GM23338 (cell line): Measurements from ENCODE around the gene SLC43A2. TPM values are rescaled to one million over a fixed set of nuclear protein-coding genes. Genes with fewer than 3 reads are reported as not detected.
A peak's percentile ranks its signal among the peaks of the same experiment; 100 is the strongest.

Experiments
- ATAC-seq: fragments of 200-7000 bp; cut with Tn5 transposase; 3 replicates; pipeline ENCODE4 v1.9.1; 2020
- DNase-seq: peaks from one replicate; pipeline ENCODE4 v3.0.0-alpha.2; 2015; ENCODE audit warnings: low spot score
- H2AFZ ChIP-seq: fragments of 200-600 bp; sonication (generic); 2 replicates; pipeline ENCODE4 v1.8.0; 2016; ENCODE audit warnings: antibody characterized with exemption, mild to moderate bottlenecking, moderate library complexity
- H3F3A ChIP-seq: fragments of 200-600 bp; sonication (generic); replicated peaks from 2 replicates; pipeline ENCODE4 v1.8.0; 2017; ENCODE audit warnings: antibody characterized with exemption, mixed run types, low read depth
- H3K27ac ChIP-seq: fragments of 200-600 bp; sonication (generic); 2 replicates; pipeline ENCODE4 v1.6.1; 2016; ENCODE audit warnings: low read depth
- H3K27me3 ChIP-seq: fragments of 200-600 bp; sonication (generic); 2 replicates; pipeline ENCODE4 v1.8.0; 2016; ENCODE audit warnings: mild to moderate bottlenecking, mixed run types, moderate library complexity; ENCODE audit not compliant: insufficient read depth
- H3K36me3 ChIP-seq: fragments of 200-600 bp; sonication (generic); 2 replicates; pipeline ENCODE4 v1.8.0; 2016; ENCODE audit warnings: mild to moderate bottlenecking; ENCODE audit not compliant: insufficient read depth
- H3K4me1 ChIP-seq: fragments of 200-600 bp; sonication (generic); 2 replicates; pipeline ENCODE4 v1.8.0; 2016; ENCODE audit warnings: mild to moderate bottlenecking, moderate library complexity; ENCODE audit not compliant: insufficient read depth
- H3K4me2 ChIP-seq: fragments of 200-600 bp; sonication (generic); 2 replicates; pipeline ENCODE4 v1.7.1; 2017; ENCODE audit warnings: mixed run types
- H3K4me3 ChIP-seq: fragments of 200-600 bp; sonication (generic); 2 replicates; pipeline ENCODE4 v1.6.1; 2016; ENCODE audit warnings: mixed run types
- H3K79me2 ChIP-seq: fragments of 200-600 bp; sonication (generic); replicated peaks from 2 replicates; pipeline ENCODE4 v1.8.0; 2017; ENCODE audit warnings: mild to moderate bottlenecking; ENCODE audit not compliant: insufficient read depth
- H3K9me2 ChIP-seq: fragments of 200-600 bp; sonication (generic); 2 replicates; pipeline ENCODE4 v1.8.0; 2017; ENCODE audit not compliant: insufficient read depth
- H4K20me1 ChIP-seq: fragments of 200-600 bp; sonication (generic); replicated peaks from 2 replicates; pipeline ENCODE4 v1.8.0; 2017; ENCODE audit warnings: mild to moderate bottlenecking; ENCODE audit not compliant: insufficient read depth
- H3K27ac Mint-ChIP-seq: 2 replicates; pipeline ENCODE4 v1.8.0; 2020; ENCODE audit warnings: inconsistent platforms, mild to moderate bottlenecking, moderate library complexity, mixed read lengths
- H3K27me3 Mint-ChIP-seq: 3 replicates; pipeline ENCODE4 v1.8.0; 2022; ENCODE audit warnings: low read depth, mild to moderate bottlenecking, moderate library complexity, mixed read lengths, inconsistent platforms; ENCODE audit not compliant: insufficient read depth, poor library complexity
- H3K36me3 Mint-ChIP-seq: 3 replicates; pipeline ENCODE4 v1.8.0; 2021; ENCODE audit warnings: low read depth, mild to moderate bottlenecking, inconsistent platforms, moderate library complexity, mixed read lengths
- H3K4me1 Mint-ChIP-seq: 3 replicates; pipeline ENCODE4 v1.8.0; 2020; ENCODE audit warnings: mild to moderate bottlenecking, inconsistent platforms, mixed read lengths
- H3K4me3 Mint-ChIP-seq: 3 replicates; pipeline ENCODE4 v1.8.0; 2021; ENCODE audit warnings: moderate library complexity, mild to moderate bottlenecking, inconsistent platforms, mixed read lengths
- H3K9me3 Mint-ChIP-seq: 3 replicates; pipeline ENCODE4 v1.8.0; 2020; ENCODE audit warnings: moderate library complexity, mild to moderate bottlenecking, inconsistent platforms, mixed read lengths
- CREB1 ChIP-seq: fragments of 250-450 bp; sonication (Bioruptor Pico); IDR thresholded peaks from 2 replicates; pipeline ENCODE4 v1.5.0; 2020; ENCODE audit warnings: low read depth, mild to moderate bottlenecking, moderate library complexity
- EZH2 ChIP-seq: fragments of 200-600 bp; sonication (generic); IDR thresholded peaks from one replicate; pipeline ENCODE4 v1.8.0; 2017; ENCODE audit warnings: antibody characterized with exemption, mild to moderate bottlenecking, low read depth; ENCODE audit not compliant: unreplicated experiment
- JUNB ChIP-seq: IDR thresholded peaks from one replicate; pipeline ENCODE4 v1.6.1; 2016; ENCODE audit warnings: antibody characterized with exemption; ENCODE audit not compliant: unreplicated experiment
- NANOG ChIP-seq: IDR thresholded peaks from 2 replicates; pipeline ENCODE4 v1.6.1; 2016; ENCODE audit warnings: antibody characterized with exemption, borderline replicate concordance
- ZNF114 ChIP-seq: fragments of 250-450 bp; sonication (Bioruptor Pico); IDR thresholded peaks from 2 replicates; pipeline ENCODE4 v1.5.0; 2020; ENCODE audit warnings: mild to moderate bottlenecking, moderate library complexity
- polyA plus RNA-seq: library from polyadenylated mRNA; unstranded; fragments of >200 nt; fragmentation: Nextera tagmentation; extraction: Ambion mirVana; gene quantifications from 2 replicates; pipeline ENCODE4 v1.2.1, GENCODE V29; 2016
- total RNA-seq: library from RNA; depleted of rRNA; stranded (reverse); fragments of >200 nt; shearing (Covaris generic); gene quantifications from 2 replicates; pipeline ENCODE4 v1.2.3, GENCODE V29; 2014
- TF ChIP-seq, protein P1 (sequence below): IDR thresholded peaks from one replicate; pipeline ENCODE4 v1.6.1; 2018; ENCODE audit warnings: antibody characterized with exemption; ENCODE audit not compliant: unreplicated experiment
- TF ChIP-seq, protein P2 (sequence below): IDR thresholded peaks from 2 replicates; pipeline ENCODE4 v1.6.1; 2016; ENCODE audit warnings: antibody characterized with exemption

Gene SLC43A2
- total and polyA plus RNA-seq, 2 experiments from 2014 or later, result 2.2 to 9.8 TPM

DNA sequence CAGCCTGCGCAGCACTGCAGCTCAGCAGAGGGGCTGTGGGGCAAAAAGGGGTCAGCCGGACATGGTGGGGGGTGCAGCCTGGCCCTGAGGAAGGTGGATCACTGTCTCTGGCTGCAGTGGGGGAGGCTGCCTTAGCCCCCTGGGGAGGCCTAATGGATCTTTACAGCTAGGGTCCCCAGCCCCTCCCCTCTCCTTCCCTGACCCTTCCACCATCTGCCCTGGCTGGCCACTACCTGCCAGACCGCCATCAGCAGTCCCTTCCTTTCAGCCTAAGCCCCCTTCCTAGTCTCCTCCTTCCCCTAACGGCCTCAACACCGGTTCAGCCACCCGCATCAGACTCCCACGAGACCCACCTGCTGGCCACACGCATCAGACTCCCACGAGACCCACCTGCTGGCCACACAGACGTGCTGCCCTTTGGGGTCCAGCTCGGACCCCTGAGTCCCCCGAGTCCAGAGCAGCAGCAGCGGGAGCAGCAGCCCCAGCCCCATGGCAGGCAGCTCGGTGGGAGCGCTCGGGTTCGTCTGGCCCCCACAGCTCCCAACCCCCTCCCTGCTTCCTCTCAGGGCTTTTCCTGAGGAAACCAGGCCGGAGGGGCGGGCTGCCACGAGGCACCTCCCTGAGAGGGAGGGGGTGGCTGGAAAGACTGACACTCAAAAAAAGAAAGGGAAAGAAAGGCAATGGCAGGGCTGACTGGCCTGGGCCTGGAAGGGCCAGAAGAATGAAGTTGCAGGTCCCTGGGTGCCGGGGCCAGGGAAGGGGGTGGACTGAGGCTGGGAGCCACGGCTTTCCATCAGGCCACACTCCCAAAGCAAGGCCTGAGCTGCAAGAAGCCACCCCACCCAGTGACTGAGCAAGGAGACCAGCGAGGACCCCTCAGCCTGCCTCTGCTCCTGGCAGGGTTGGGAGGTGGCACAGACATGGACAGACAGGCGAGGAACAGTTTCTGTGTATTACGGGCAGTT lies 16.9 kb upstream of the SLC43A2 start, which contains the start of gene SCARF1:
Gene SCARF1 (minus strand): TSS at position 526 of the 965 bp plus-strand sequence. CDS start 35 bp downstream, at position 491.
- Histone ChIP-seq H3K9me2 (peaks cover 3% of the 10 kb centered on the region; the same call in 1 of the 2 replicates), H3K4me1 (peaks cover 24% of the 10 kb centered on the region), H3K4me3 (0 out of 2 replicates have a peak within 1 kb of the TSS, but pooled peaks have one; percentile 17), H3K4me2 (peak within 1 kb of the TSS; percentile 51), H3K27me3 (peaks cover 6% of the 10 kb centered on the region), H4K20me1 (no peaks in the 10 kb centered on the region; the same call in 1 of the 2 replicates), H2AFZ (no peak within 1 kb of the TSS), H3K36me3 (no peaks in the 10 kb centered on the region), H3K79me2 (no peaks in the 10 kb centered on the region), H3K27ac (no peak within 1 kb of the TSS), H3F3A (peaks cover 23% of the 10 kb centered on the region)
- DNase-seq, result no peak
- peaks cover 3% of the 10 kb centered on the region; the same call in 1 of the 3 replicates for H3K9me3 Mint-ChIP-seq
- H3K27me3 Mint-ChIP-seq, result peaks cover 29% of the 10 kb centered on the region
- H3K27ac Mint-ChIP-seq, result no peak within 1 kb of the TSS; the same call in 1 of the 2 replicates
- H3K4me1 Mint-ChIP-seq, result peaks cover 38% of the 10 kb centered on the region
- H3K36me3 Mint-ChIP-seq, result peaks cover under 1% of the 10 kb centered on the region; the same call in 1 of the 3 replicates
- H3K4me3 Mint-ChIP-seq, result peak within 1 kb of the TSS; percentile 68
- no peak for ATAC-seq
- no peak for TF ChIP-seq CREB1 (CRISPR knock-in tag)
- TF ChIP-seq NANOG, result no peak
- no peak for TF ChIP-seq JUNB
- TF ChIP-seq, protein P1, sequence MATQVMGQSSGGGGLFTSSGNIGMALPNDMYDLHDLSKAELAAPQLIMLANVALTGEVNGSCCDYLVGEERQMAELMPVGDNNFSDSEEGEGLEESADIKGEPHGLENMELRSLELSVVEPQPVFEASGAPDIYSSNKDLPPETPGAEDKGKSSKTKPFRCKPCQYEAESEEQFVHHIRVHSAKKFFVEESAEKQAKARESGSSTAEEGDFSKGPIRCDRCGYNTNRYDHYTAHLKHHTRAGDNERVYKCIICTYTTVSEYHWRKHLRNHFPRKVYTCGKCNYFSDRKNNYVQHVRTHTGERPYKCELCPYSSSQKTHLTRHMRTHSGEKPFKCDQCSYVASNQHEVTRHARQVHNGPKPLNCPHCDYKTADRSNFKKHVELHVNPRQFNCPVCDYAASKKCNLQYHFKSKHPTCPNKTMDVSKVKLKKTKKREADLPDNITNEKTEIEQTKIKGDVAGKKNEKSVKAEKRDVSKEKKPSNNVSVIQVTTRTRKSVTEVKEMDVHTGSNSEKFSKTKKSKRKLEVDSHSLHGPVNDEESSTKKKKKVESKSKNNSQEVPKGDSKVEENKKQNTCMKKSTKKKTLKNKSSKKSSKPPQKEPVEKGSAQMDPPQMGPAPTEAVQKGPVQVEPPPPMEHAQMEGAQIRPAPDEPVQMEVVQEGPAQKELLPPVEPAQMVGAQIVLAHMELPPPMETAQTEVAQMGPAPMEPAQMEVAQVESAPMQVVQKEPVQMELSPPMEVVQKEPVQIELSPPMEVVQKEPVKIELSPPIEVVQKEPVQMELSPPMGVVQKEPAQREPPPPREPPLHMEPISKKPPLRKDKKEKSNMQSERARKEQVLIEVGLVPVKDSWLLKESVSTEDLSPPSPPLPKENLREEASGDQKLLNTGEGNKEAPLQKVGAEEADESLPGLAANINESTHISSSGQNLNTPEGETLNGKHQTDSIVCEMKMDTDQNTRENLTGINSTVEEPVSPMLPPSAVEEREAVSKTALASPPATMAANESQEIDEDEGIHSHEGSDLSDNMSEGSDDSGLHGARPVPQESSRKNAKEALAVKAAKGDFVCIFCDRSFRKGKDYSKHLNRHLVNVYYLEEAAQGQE, result no peak
- TF ChIP-seq EZH2, result no peak
- TF ChIP-seq ZNF114 (CRISPR knock-in tag), result no peak
- TF ChIP-seq, protein P2, sequence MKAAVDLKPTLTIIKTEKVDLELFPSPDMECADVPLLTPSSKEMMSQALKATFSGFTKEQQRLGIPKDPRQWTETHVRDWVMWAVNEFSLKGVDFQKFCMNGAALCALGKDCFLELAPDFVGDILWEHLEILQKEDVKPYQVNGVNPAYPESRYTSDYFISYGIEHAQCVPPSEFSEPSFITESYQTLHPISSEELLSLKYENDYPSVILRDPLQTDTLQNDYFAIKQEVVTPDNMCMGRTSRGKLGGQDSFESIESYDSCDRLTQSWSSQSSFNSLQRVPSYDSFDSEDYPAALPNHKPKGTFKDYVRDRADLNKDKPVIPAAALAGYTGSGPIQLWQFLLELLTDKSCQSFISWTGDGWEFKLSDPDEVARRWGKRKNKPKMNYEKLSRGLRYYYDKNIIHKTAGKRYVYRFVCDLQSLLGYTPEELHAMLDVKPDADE, result no peak
